Large intestine (tissue), 3 donors: ENCODE results near the gene VPS13D. TPM values are rescaled to one million over a fixed set of nuclear protein-coding genes. Genes with fewer than 3 reads are reported as not detected.

Experiments
- DNase-seq, 2 donors: peaks; one replicate each; pipeline versions ENCODE4 v3.0.0 to v3.0.0-alpha.2; 2013
- H3K27ac ChIP-seq: one replicate; pipeline ENCODE4 v1.5.1; 2013; ENCODE audit warnings: low read length
- H3K27me3 ChIP-seq: 2 replicates; pipeline ENCODE4 v1.6.1; 2013; ENCODE audit warnings: low read length; ENCODE audit not compliant: control insufficient read depth, insufficient read depth
- H3K36me3 ChIP-seq: 2 replicates; pipeline ENCODE4 v1.6.1; 2013; ENCODE audit warnings: low read length; ENCODE audit not compliant: control insufficient read depth, insufficient read depth
- H3K4me1 ChIP-seq: one replicate; pipeline ENCODE4 v1.6.1; 2013; ENCODE audit warnings: low read length; ENCODE audit not compliant: control insufficient read depth, insufficient read depth
- H3K4me3 ChIP-seq: one replicate; pipeline ENCODE4 v1.5.1; 2013; ENCODE audit warnings: low read length
- H3K9me3 ChIP-seq: one replicate; pipeline ENCODE4 v1.6.1; 2013; ENCODE audit warnings: mild to moderate bottlenecking, low read depth, low read length, moderate library complexity; ENCODE audit not compliant: control insufficient read depth
- WGBS: methylation state at CpG from one replicate; pipeline ENCODE4 v1.1.5; 2013; ENCODE audit warnings: low lambda C conversion rate; ENCODE audit not compliant: insufficient coverage; 5-methylcytosine and 5-hydroxymethylcytosine counted together
- polyA plus RNA-seq: library from polyadenylated mRNA; unstranded; fragments of 120-200 nt; gene quantifications from one replicate; pipeline ENCODE4 v1.2.1, GENCODE V29; 2013

Gene VPS13D
- polyA plus RNA-seq, 1 donor, result 20.7 TPM

DNA sequence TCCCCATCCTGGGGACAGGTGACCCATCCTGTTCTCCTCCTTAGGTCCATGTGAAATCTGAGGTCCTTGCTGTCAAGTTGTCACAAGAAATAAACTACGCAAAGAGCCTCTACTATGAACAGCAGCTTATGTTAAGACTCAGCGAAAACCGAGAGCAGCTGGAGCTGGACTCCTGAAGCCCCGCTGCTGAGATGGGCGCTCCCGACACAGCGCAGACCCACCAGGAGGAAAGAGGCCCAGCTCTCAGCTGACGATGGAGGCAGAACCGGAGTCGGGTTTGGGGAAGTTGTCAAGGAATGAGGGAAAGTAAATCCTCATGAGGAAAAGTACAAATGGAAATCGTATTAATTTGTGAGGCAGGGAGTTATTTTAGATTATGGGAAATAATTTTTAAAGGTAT is 279.0 kb downstream of the VPS13D start:
- Histone ChIP-seq H3K27me3 (no peaks in the 10 kb centered on the region), H3K36me3 (peaks cover 30% of the 10 kb centered on the region), H3K4me1 (no peaks in the 10 kb centered on the region), H3K27ac (no peak overlapping the region), H3K4me3 (no peak overlapping the region), H3K9me3 (no peaks in the 10 kb centered on the region)
- WGBS, result 100% methylated on average over 1 of the region's 11 CpGs
- no peak for DNase-seq

GRCh38 chr1:12511128-12511484 is 281.3 kb downstream of the VPS13D start:
- no peaks in the 10 kb centered on the region for H3K27me3 ChIP-seq
- H3K27ac ChIP-seq, result no peak overlapping the region
- no CpG with 5 or more reads among the region's 3 CpGs for WGBS
- H3K9me3 ChIP-seq, result no peaks in the 10 kb centered on the region
- H3K4me1 ChIP-seq, result no peaks in the 10 kb centered on the region
- H3K36me3 ChIP-seq, result peaks cover 27% of the 10 kb centered on the region
- DNase-seq, result no peak
- H3K4me3 ChIP-seq, result no peak overlapping the region

- Histone ChIP-seq H3K9me3 (no peaks in the 10 kb centered on the region), H3K27ac (no peak overlapping the region), H3K4me1 (no peaks in the 10 kb centered on the region), H3K27me3 (no peaks in the 10 kb centered on the region), H3K4me3 (no peak overlapping the region), H3K36me3 (peaks cover 22% of the 10 kb centered on the region)
- DNase-seq, result no peak
- no CpG with 5 or more reads among the region's 13 CpGs for WGBS
These were observed 282.0 kb downstream of the VPS13D start for GRCh38 chr1:12511516-12512468.

GRCh38 chr1:12513181-12513580 is 283.4 kb downstream of the VPS13D start:
- 100% methylated on average over 2 of the region's 10 CpGs for WGBS

GRCh38 chr1:12514590-12514989 is 284.8 kb downstream of the VPS13D start:
- WGBS, result 94% methylated on average over 3 of the region's 8 CpGs
- DNase-seq, result peak in 1 of 2 donors; percentile 6
- Histone ChIP-seq H3K4me3 (no peak overlapping the region), H3K27me3 (no peaks in the 10 kb centered on the region), H3K27ac (no peak overlapping the region), H3K4me1 (no peaks in the 10 kb centered on the region), H3K36me3 (peaks cover 6% of the 10 kb centered on the region), H3K9me3 (no peaks in the 10 kb centered on the region)

More at GRCh38 chr1:12513181-12513580, 283.4 kb downstream of the VPS13D start:
- DNase-seq, result no peak
- H3K4me3 ChIP-seq, result no peak overlapping the region
- no peak overlapping the region for H3K27ac ChIP-seq
- H3K36me3 ChIP-seq, result peaks cover 11% of the 10 kb centered on the region
- no peaks in the 10 kb centered on the region for H3K27me3 ChIP-seq
- H3K9me3 ChIP-seq, result no peaks in the 10 kb centered on the region
- no peaks in the 10 kb centered on the region for H3K4me1 ChIP-seq

DNA sequence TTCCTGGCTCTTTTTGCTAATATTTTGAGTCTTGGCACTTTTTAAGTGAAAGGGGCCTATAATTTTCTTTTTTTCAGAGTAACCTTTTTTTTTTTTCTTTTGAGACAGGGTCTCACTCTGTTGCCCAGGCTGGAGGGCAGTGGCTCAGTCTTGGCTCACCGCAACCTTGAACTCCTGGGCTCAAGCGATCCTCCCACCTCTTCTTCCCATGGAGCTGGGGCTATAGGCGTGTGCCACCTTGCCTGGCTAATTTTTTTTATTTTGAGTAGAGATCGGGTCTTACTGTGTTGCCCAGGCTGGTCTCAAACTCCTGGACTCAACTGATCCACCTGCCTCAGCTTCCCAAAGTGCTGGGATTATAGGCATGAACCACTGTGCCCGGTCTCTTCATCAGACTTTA is 285.4 kb downstream of the VPS13D start:
- Histone ChIP-seq H3K4me3 (no peak overlapping the region), H3K36me3 (peaks cover 6% of the 10 kb centered on the region), H3K4me1 (no peaks in the 10 kb centered on the region), H3K27me3 (no peaks in the 10 kb centered on the region), H3K9me3 (no peaks in the 10 kb centered on the region), H3K27ac (no peak overlapping the region)
- WGBS, result no CpG with 5 or more reads among the region's 5 CpGs
- DNase-seq, result no peak

- Histone ChIP-seq H3K4me1 (no peaks in the 10 kb centered on the region), H3K36me3 (peaks cover 4% of the 10 kb centered on the region), H3K9me3 (no peaks in the 10 kb centered on the region), H3K4me3 (no peak overlapping the region), H3K27ac (no peak overlapping the region), H3K27me3 (no peaks in the 10 kb centered on the region)
- WGBS, result no CpG with 5 or more reads among the region's 13 CpGs
- DNase-seq, result no peak
These were observed 286.9 kb downstream of the VPS13D start for GRCh38 chr1:12516741-12517140.

GRCh38 chr1:12518931-12519692 is 289.3 kb downstream of the VPS13D start:
- Histone ChIP-seq H3K4me3 (no peak overlapping the region), H3K36me3 (no peaks in the 10 kb centered on the region), H3K27ac (no peak overlapping the region), H3K4me1 (no peaks in the 10 kb centered on the region), H3K9me3 (no peaks in the 10 kb centered on the region), H3K27me3 (no peaks in the 10 kb centered on the region)
- no CpG with 5 or more reads among the region's 21 CpGs for WGBS
- peak; percentile 54 to 75 for DNase-seq

DNA sequence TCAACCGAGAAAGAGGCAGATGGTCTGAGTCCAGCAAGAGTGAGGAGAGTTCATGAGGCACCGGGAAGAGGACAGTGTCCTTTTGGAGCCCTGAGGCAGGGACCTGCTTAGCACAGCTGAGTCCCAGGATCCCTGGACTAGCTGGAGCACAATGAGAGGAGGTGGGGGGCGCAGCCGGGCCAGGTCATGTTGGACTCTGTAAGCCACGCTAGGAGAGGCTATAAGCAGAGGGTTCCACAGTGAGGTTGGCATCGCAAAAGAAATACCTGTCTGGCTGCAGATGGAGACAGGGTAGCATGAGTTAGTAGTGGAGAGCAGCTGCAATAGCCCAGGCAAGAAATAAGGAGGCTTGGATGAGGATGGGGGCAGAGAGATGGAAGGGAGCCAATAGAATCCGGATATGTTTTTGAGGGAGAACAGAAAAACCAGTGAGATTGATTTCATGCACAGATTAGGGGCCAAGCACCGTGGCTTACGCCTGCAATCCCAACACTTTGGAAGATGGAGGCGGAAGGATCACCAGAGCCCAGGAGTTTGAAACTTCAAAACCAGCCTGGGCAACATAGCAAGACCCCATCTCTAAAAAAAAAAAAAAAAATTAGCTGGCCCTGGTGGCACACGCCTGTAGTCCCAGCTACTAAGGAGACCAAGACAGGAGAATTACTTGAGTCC is 290.0 kb downstream of the VPS13D start:
- H3K27ac ChIP-seq, result no peak overlapping the region
- no CpG with 5 or more reads among the region's 11 CpGs for WGBS
- H3K4me3 ChIP-seq, result no peak overlapping the region

DNA sequence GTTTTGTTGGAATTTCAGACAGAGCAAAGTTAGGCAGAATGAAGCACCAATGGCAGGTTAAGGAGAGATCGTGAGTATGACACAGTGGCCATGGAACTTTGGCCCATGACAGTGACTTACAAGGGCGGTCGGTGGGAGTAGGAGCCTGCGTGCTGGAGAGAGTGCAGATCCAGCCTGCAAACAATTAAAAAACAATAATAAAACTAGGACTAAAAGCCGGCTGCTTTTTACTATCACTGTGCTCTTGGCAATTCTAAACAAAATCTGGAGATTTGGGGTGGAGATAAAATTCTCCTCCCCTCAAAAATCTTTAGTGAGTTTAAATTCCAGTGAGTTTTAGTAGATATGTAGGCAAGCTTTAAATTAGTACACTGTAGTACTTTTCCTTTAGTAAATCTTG is 291.3 kb downstream of the VPS13D start:
- DNase-seq, result no peak
- no peaks in the 10 kb centered on the region for H3K27me3 ChIP-seq
- H3K27ac ChIP-seq, result no peak overlapping the region
- no peak overlapping the region for H3K4me3 ChIP-seq
- no peaks in the 10 kb centered on the region for H3K9me3 ChIP-seq
- no CpG with 5 or more reads among the region's 5 CpGs for WGBS
- peaks cover 9% of the 10 kb centered on the region for H3K4me1 ChIP-seq
- no peaks in the 10 kb centered on the region for H3K36me3 ChIP-seq

More for the DNA sequence above, 290.0 kb downstream of the VPS13D start:
- Histone ChIP-seq H3K4me1 (no peaks in the 10 kb centered on the region), H3K9me3 (no peaks in the 10 kb centered on the region), H3K27me3 (no peaks in the 10 kb centered on the region), H3K36me3 (no peaks in the 10 kb centered on the region)
- DNase-seq, result no peak
